ENCODE results near the gene AOPEP.

AOPEP gene

GRCh38 chr9:94918038-94918753 is 191.7 kb downstream of the AOPEP start:
- no peak for DNase-seq (ENCODE audit: low spot score)

- DNase-seq (ENCODE audit: low spot score) = no peak
Observed at GRCh38 chr9:94919376-94920098, 193.0 kb downstream of the AOPEP start.

- DNase-seq (ENCODE audit: low spot score) = no peak
Observed at GRCh38 chr9:94920420-94921091, 194.1 kb downstream of the AOPEP start.

- DNase-seq (ENCODE audit: low spot score) = peak; percentile 29
Observed at GRCh38 chr9:94921092-94921471, 194.6 kb downstream of the AOPEP start.

- DNase-seq (ENCODE audit: low spot score) = no peak
Observed at GRCh38 chr9:94921656-94922055, 195.2 kb downstream of the AOPEP start.

GRCh38 chr9:94922098-94922607 is 195.7 kb downstream of the AOPEP start:
- no peak for DNase-seq (ENCODE audit: low spot score)

GRCh38 chr9:94922691-94923107 is 196.2 kb downstream of the AOPEP start:
- no peak for DNase-seq (ENCODE audit: low spot score)

GRCh38 chr9:94923326-94924089 is 197.0 kb downstream of the AOPEP start:
- DNase-seq (ENCODE audit: low spot score) = no peak

- no peak for DNase-seq (ENCODE audit: low spot score)
Observed at GRCh38 chr9:94925751-94926430, 199.4 kb downstream of the AOPEP start.

- no peak for DNase-seq (ENCODE audit: low spot score)
Observed at GRCh38 chr9:94926431-94926800, 199.9 kb downstream of the AOPEP start.

GRCh38 chr9:94927048-94927761 is 200.7 kb downstream of the AOPEP start:
- no peak for DNase-seq (ENCODE audit: low spot score)

- no peak for DNase-seq (ENCODE audit: low spot score)
Observed at GRCh38 chr9:94927762-94928670, 201.5 kb downstream of the AOPEP start.

- peak; percentile 36 for DNase-seq (ENCODE audit: low spot score)
Observed at GRCh38 chr9:94928691-94929368, 202.3 kb downstream of the AOPEP start.

GRCh38 chr9:94929369-94929756 is 202.9 kb downstream of the AOPEP start:
- DNase-seq (ENCODE audit: low spot score) = peak; percentile 31

- no peak for DNase-seq (ENCODE audit: low spot score)
Observed at GRCh38 chr9:94931036-94931633, 204.6 kb downstream of the AOPEP start.

GRCh38 chr9:94931740-94932139 is 205.2 kb downstream of the AOPEP start:
- no peak for DNase-seq (ENCODE audit: low spot score)

GRCh38 chr9:94932652-94933510 is 206.4 kb downstream of the AOPEP start:
- no peak for DNase-seq (ENCODE audit: low spot score)

GRCh38 chr9:94933511-94933828 is 207.0 kb downstream of the AOPEP start:
- DNase-seq (ENCODE audit: low spot score) = no peak

All from iPS-NIHi11 (cell line).